HG03520 (cell line): ENCODE results near the gene NRM.
"Not testable (repeated sequence)": the region's sequence is repeated elsewhere in the genome, so short reads cannot be mapped to it uniquely, and the experiment has no call there.

Source experiments
- ATAC-seq: cut with Tn5 transposase; IDR thresholded peaks from one replicate; pipeline ENCODE4 v1.9.1; 2021; ENCODE audit warnings: mild to moderate bottlenecking, moderate library complexity; ENCODE audit not compliant: unreplicated experiment

NRM gene

GRCh38 chr6:30690403-30691207 is at the start of gene NRM:
Gene NRM, minus strand, starts transcription at chr6:30690984. Its CDS starts 10 bp downstream, at chr6:30690974.
- ATAC-seq: no peak

DNA sequence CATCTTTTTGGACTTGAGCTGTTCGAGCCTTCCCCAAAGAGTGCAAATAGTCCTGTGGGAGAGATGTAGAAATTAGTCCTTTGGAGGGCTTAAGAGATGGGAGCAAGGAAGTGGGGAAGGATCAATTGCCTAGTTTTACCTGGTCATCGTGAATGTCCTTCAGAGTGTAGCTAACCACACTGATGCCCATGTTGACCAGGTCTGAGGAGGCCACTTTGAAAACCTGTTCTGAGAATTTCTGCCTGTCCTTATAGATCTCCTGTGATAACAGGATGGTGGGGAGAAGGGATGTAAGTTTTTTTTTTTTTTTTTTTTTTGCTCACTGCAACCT is 49.7 kb upstream of the NRM start:
- no peak for ATAC-seq

GRCh38 chr6:30738532-30738931 is 47.7 kb upstream of the NRM start:
- ATAC-seq: no peak

DNA sequence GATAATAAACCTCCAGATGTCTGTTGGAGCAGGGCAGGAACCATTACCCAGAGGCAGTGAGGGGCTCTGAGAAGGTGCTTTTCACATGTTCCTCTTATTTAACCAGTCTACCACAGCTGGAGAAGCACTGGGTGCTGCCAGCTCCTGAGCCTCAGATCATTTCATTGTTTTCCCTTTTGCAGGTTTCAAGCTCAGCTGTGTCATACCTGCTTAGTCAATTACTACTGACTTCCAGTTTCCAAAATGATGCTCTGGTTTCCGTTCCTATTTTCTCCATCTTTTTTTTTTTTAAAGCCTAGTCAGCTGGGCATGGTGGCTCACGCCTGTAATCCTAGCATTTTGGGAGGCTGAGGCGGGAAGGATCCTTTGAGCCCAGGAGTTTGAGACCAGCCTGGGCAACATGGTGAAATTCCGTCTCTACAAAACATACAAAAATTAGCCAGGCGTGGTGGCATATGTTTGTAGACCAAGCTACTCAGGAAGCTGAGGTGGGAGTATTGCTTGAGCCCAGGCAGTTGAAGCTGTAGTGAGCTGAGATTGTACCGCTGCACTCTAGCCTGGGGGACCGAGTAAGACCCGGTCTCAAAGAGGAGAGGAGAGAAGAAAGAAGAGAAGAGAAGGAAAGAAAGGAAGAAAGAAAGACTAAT is 45.0 kb upstream of the NRM start:
- no peak for ATAC-seq

- ATAC-seq: no peak
Observed at GRCh38 chr6:30732237-30732943, 41.6 kb upstream of the NRM start.

GRCh38 chr6:30730601-30731435 is 40.0 kb upstream of the NRM start:
- peak; percentile 55 for ATAC-seq

- ATAC-seq: no peak
Observed at GRCh38 chr6:30727920-30728553, 37.3 kb upstream of the NRM start.

GRCh38 chr6:30726506-30727413 is 36.0 kb upstream of the NRM start:
- ATAC-seq: no peak

- ATAC-seq: no peak
Observed at GRCh38 chr6:30725713-30726505, 35.1 kb upstream of the NRM start.

DNA sequence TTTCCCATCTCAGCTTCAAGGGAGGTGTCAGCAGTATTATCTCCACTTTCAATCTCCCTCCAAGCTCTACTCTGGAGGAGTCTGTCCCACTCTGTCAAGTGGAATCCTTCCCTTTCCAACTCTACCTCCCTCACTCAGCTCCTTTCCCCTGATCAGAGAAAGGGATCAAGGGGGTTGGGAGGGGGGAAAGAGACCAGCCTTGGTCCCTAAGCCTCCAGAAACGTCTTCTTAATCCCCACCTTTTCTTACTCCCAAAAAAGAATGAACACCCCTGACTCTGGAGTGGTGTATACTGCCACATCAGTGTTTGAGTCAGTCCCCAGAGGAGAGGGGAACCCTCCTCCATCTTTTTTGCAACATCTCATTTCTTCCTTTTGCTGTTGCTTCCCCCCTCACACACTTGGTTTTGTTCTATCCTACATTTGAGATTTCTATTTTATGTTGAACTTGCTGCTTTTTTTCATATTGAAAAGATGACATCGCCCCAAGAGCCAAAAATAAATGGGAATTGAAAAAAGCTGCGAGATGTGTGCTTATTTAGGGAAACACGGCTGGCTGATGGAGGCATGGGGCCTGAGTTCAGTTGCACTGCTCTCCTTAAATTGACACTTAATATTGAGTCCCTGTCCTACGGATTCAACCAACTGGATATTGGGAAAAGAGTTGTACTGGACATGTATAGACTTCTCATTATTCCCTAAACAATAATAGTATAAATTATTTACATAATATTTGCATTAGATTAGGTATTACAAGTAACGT is 34.3 kb upstream of the NRM start:
- ATAC-seq: no peak

GRCh38 chr6:30723843-30724741 is 33.3 kb upstream of the NRM start:
- not testable (repeated sequence) for ATAC-seq

- ATAC-seq: not testable (repeated sequence)
Observed at GRCh38 chr6:30723159-30723842, 32.5 kb upstream of the NRM start.

DNA sequence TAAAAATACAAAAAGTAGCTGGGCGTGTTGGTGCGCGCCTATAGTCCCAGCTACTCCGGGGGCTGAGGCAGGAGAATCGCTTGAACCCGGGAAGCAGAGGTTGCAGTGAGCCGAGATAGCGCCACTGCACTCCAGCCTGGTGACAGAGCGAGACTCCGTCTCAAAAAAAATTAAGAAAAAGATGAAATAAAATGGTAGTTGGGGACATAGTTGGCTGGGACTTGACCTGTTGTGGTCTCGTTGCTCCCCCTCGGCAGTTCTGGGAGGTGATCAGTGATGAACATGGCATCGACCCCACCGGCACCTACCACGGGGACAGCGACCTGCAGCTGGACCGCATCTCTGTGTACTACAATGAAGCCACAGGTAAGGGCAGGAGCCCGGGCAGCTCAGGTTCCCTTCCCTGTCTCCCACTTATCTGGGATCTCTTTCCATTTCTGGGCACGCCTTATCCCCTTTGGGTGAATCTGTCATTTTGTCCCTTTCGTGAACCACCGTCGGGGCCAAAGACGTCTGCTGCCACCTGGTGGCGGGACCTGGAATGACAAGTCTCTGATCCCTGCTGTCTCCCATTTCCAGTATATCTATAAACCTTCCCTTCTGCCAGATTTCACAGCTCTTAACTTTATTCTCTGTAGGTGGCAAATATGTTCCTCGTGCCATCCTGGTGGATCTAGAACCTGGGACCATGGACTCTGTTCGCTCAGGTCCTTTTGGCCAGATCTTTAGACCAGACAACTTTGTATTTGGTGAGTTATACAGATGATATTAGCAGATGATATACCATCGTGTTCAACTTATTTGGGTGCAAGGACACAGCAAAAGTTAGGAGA is 31.7 kb upstream of the NRM start:
- ATAC-seq: no peak

DNA sequence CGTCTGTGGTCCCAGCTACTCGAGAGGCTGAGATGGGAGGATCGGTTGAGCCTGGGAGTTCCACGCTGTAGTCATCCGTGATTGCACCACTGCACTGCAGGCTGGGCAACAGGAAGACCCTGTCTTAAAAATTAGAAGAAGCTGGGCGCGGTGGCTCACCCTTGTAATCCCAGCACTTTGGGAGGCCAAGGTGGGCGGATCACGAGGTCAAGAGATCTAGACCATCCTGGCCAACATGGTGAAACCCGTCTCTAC is 31.2 kb upstream of the NRM start:
- ATAC-seq: not testable (repeated sequence)

- peak; percentile 17 for ATAC-seq
Observed at GRCh38 chr6:30721198-30722024, 30.6 kb upstream of the NRM start.
